Measurements from ENCODE around the gene DACT3.

DACT3 gene

GRCh38 chr19:46613525-46613924 lies 47.5 kb downstream of the DACT3 start:
- Histone ChIP-seq H3K9me2 (ENCODE audit: low read depth, low read length) (no peaks in the 10 kb centered on the region), H3K36me3 (ENCODE audit: insufficient read depth, low read length) (peaks cover 22% of the 10 kb centered on the region), H3K27ac (ENCODE audit: low read depth, low read length, poor library complexity, severe bottlenecking) (no peak overlapping the region), H3K4me1 (ENCODE audit: insufficient read depth, low read length, severe bottlenecking) (peaks cover 28% of the 10 kb centered on the region), H3K27me3 (ENCODE audit: insufficient read depth, low read length) (peaks cover 9% of the 10 kb centered on the region), H3K4me3 (ENCODE audit: low read depth, low read length, poor library complexity, severe bottlenecking) (no peak overlapping the region), H3K79me2 (ENCODE audit: insufficient read depth, low read length) (no peaks in the 10 kb centered on the region), H3K4me2 (ENCODE audit: low read length) (no peak overlapping the region), H3K9me3 (ENCODE audit: low read length) (no peaks in the 10 kb centered on the region), H4K20me1 (ENCODE audit: insufficient read depth, low read length) (no peaks in the 10 kb centered on the region), H2AFZ (ENCODE audit: low read length) (no peak overlapping the region), H3K9ac (ENCODE audit: low read length) (no peak overlapping the region), H3F3A (ENCODE audit: insufficient read depth, low read length) (no peaks in the 10 kb centered on the region; the same call in 1 of the 2 replicates)
- TF ChIP-seq CTCF (IDR thresholded peaks at IDR 0.05; ENCODE audit: low read length) (no peak), EZH2 (IDR thresholded peaks at IDR 0.05; ENCODE audit: borderline replicate concordance, low read length) (no peak)

- peaks cover 40% of the 10 kb centered on the region for H3K36me3 ChIP-seq (ENCODE audit: insufficient read depth, low read length)
- H3K9ac ChIP-seq (ENCODE audit: low read length), result no peak overlapping the region
- H3K79me2 ChIP-seq (ENCODE audit: insufficient read depth, low read length), result no peaks in the 10 kb centered on the region
- no peaks in the 10 kb centered on the region; the same call in 1 of the 2 replicates for H3F3A ChIP-seq (ENCODE audit: insufficient read depth, low read length)
- peaks cover 1% of the 10 kb centered on the region for H3K27me3 ChIP-seq (ENCODE audit: insufficient read depth, low read length)
- no peak overlapping the region for H2AFZ ChIP-seq (ENCODE audit: low read length)
- no peaks in the 10 kb centered on the region for H3K9me3 ChIP-seq (ENCODE audit: low read length)
- TF ChIP-seq EZH2 (IDR thresholded peaks at IDR 0.05; ENCODE audit: borderline replicate concordance, low read length) (no peak), CTCF (IDR thresholded peaks at IDR 0.05; ENCODE audit: low read length) (no peak)
- peaks cover 23% of the 10 kb centered on the region for H3K4me1 ChIP-seq (ENCODE audit: insufficient read depth, low read length, severe bottlenecking)
- H3K4me3 ChIP-seq (ENCODE audit: low read depth, low read length, poor library complexity, severe bottlenecking), result no peak overlapping the region
- H3K27ac ChIP-seq (ENCODE audit: low read depth, low read length, poor library complexity, severe bottlenecking), result no peak overlapping the region
- no peaks in the 10 kb centered on the region for H4K20me1 ChIP-seq (ENCODE audit: insufficient read depth, low read length)
- H3K4me2 ChIP-seq (ENCODE audit: low read length), result no peak overlapping the region
- H3K9me2 ChIP-seq (ENCODE audit: low read depth, low read length), result no peaks in the 10 kb centered on the region
Observed at GRCh38 chr19:46611776-46612175, 49.2 kb downstream of the DACT3 start.

GRCh38 chr19:46610851-46611770 lies 49.9 kb downstream of the DACT3 start:
- Histone ChIP-seq H3K9ac (ENCODE audit: low read length) (no peak overlapping the region), H3K9me3 (ENCODE audit: low read length) (no peaks in the 10 kb centered on the region), H3K36me3 (ENCODE audit: insufficient read depth, low read length) (peaks cover 47% of the 10 kb centered on the region), H3K9me2 (ENCODE audit: low read depth, low read length) (no peaks in the 10 kb centered on the region), H3K4me1 (ENCODE audit: insufficient read depth, low read length, severe bottlenecking) (peaks cover 21% of the 10 kb centered on the region), H3K4me3 (ENCODE audit: low read depth, low read length, poor library complexity, severe bottlenecking) (no peak overlapping the region), H3F3A (ENCODE audit: insufficient read depth, low read length) (no peaks in the 10 kb centered on the region; the same call in 1 of the 2 replicates), H3K79me2 (ENCODE audit: insufficient read depth, low read length) (no peaks in the 10 kb centered on the region), H3K27me3 (ENCODE audit: insufficient read depth, low read length) (no peaks in the 10 kb centered on the region), H3K27ac (ENCODE audit: low read depth, low read length, poor library complexity, severe bottlenecking) (no peak overlapping the region), H2AFZ (ENCODE audit: low read length) (no peak overlapping the region), H3K4me2 (ENCODE audit: low read length) (no peak overlapping the region), H4K20me1 (ENCODE audit: insufficient read depth, low read length) (no peaks in the 10 kb centered on the region)
- TF ChIP-seq CTCF (IDR thresholded peaks at IDR 0.05; ENCODE audit: low read length) (no peak), EZH2 (IDR thresholded peaks at IDR 0.05; ENCODE audit: borderline replicate concordance, low read length) (no peak)
